ENCODE data around the gene GPR179.

- TF ChIP-seq POLR2A (IDR thresholded peaks at IDR 0.05; ENCODE audit: low read depth, low read length) (no peak), TAF1 (IDR thresholded peaks at IDR 0.05; ENCODE audit: borderline replicate concordance, low read depth, low read length) (no peak), POLR2AphosphoS5 (IDR thresholded peaks at IDR 0.05; ENCODE audit: low read depth, low read length) (no peak)
Measured at GRCh38 chr17:38338053-38338452, 5.7 kb downstream of the GPR179 start.
